ENCODE measurements around the gene ARHGEF6.
A peak's percentile ranks its signal among the peaks of the same experiment; 100 is the strongest.

Gene ARHGEF6

GRCh38 chrX:136694431-136695087 lies 86.2 kb downstream of the ARHGEF6 start:
- peak; percentile 55 for FAIRE-seq
- peak; percentile 73 for TF ChIP-seq CTCF (IDR thresholded peaks at IDR 0.05; ENCODE audit: insufficient read depth, missing control alignments)
- no peak for DNase-seq (ENCODE audit: insufficient read length, low spot score)

DNA sequence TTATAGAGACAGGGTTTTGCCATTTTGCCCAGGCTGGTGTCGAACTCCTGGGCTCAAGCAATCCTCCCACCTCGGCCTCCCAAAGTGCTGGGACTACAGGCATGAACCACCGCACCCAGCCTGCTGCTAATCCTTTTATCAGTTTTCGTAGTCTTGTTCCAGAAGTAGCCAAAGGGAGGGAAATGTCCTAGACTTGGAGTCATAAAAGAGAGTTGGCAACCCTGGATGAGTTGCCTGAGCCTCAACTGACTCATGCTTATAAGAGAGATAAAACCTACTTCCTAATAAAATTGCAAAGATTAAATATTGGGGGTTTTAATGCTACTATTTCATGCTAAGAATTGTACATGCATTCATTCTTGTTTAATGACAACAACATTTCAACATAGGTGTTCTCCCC lies 88.5 kb downstream of the ARHGEF6 start:
- no peak for FAIRE-seq
- no peak for TF ChIP-seq CTCF (IDR thresholded peaks at IDR 0.05; ENCODE audit: insufficient read depth, missing control alignments)
- no peak for DNase-seq (ENCODE audit: insufficient read length, low spot score)

GRCh38 chrX:136691028-136691809 lies 89.5 kb downstream of the ARHGEF6 start:
- FAIRE-seq (no peak), DNase-seq (ENCODE audit: insufficient read length, low spot score) (no peak)
- TF ChIP-seq CTCF (IDR thresholded peaks at IDR 0.05; ENCODE audit: insufficient read depth, missing control alignments): no peak

DNA sequence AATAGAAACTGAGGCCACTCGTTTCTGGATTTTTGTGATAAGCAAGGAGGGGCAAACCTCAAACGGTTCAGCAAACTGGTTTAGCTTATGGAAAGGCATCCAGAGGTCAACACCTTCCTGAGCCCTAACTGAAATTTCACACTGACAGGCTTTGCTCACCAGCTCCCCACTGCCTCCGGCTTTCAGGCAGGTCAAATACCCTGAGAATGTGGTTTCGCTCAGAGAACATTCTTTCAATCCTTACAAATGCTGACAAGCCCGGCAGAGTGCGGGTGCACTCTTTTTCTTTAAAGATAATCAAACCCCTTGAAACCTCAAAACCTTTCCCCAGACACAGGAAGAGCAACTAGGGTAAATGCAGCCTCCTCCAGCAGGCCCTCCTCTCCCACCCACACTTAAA lies 91.3 kb downstream of the ARHGEF6 start:
- TF ChIP-seq CTCF (IDR thresholded peaks at IDR 0.05; ENCODE audit: insufficient read depth, missing control alignments): no peak
- FAIRE-seq (no peak), DNase-seq (ENCODE audit: insufficient read length, low spot score) (no peak)

DNA sequence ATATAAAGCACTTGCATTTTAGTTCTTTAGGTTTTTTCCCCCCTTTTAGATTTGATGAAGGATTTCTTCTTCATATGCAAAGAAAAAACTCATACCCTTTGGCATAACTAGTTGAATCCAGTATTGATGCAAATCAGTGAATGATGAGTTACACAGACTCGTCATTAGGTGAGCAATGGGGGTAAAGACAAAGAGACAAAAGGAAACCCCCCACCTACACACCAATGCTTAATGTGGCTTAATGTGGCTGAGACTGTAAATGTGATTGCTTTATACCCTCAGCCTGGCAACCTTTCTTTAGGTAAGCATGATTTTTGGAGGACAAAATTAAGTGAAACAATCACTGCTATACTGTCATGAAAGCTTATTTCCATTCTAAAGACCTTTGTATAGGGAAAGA lies 93.3 kb downstream of the ARHGEF6 start:
- no peak for DNase-seq (ENCODE audit: insufficient read length, low spot score)
- FAIRE-seq: no peak
- TF ChIP-seq CTCF (IDR thresholded peaks at IDR 0.05; ENCODE audit: insufficient read depth, missing control alignments): no peak

- FAIRE-seq (no peak), DNase-seq (ENCODE audit: insufficient read length, low spot score) (no peak)
- no peak for TF ChIP-seq CTCF (IDR thresholded peaks at IDR 0.05; ENCODE audit: insufficient read depth, missing control alignments)
Observed at GRCh38 chrX:136684120-136684519, 96.6 kb downstream of the ARHGEF6 start.

DNA sequence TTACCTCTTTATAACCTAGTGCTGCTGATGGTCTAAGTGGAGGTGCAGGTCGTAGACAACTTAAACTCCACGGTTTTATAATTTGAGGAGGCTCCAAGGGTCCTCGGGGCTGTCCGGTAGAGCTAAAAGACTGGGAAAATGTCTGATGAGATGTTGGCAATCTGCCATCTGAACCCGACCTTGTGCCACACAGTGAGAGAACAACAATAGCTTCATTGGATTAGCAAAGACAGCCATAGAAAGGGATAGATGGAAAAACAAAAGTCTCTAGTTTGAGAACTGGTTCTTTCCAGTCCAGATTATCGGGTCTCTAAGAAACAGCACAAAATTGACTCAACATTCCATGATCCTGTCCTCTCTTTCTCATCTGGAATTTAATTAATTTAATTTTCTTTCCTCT lies 101.2 kb downstream of the ARHGEF6 start:
- FAIRE-seq (no peak), DNase-seq (ENCODE audit: insufficient read length, low spot score) (no peak)
- no peak for TF ChIP-seq CTCF (IDR thresholded peaks at IDR 0.05; ENCODE audit: insufficient read depth, missing control alignments)

All from D721Med (cell line).